HTR-8/SVneo (cell line): ENCODE results near the gene RPL36.
"Not testable (repeated sequence)": the region's sequence is repeated elsewhere in the genome, so short reads cannot be mapped to it uniquely, and the experiment has no call there.

Experiments used
- DNase-seq: peaks from one replicate; pipeline ENCODE4 v3.0.0; 2011; ENCODE audit warnings: low spot score, mixed read lengths; ENCODE audit not compliant: insufficient read length
- FAIRE-seq: peaks from 2 replicates; lab custom pipeline; 2011; peaks lifted over from hg19 to GRCh38; lab: Jason Lieb, UNC

The RPL36 gene

GRCh38 chr19:5700455-5701092 is 10.5 kb downstream of the RPL36 start:
- no peak for DNase-seq
- no peak for FAIRE-seq

- not testable (repeated sequence) for DNase-seq, FAIRE-seq
Observed at GRCh38 chr19:5702053-5702410, 11.9 kb downstream of the RPL36 start.

- FAIRE-seq (no peak), DNase-seq (no peak)
Observed at GRCh38 chr19:5703819-5704818, 14.0 kb downstream of the RPL36 start.

- no peak for DNase-seq
Observed at GRCh38 chr19:5705552-5705951, 15.5 kb downstream of the RPL36 start.

GRCh38 chr19:5706876-5707573 is 16.9 kb downstream of the RPL36 start:
- no peak for DNase-seq
- FAIRE-seq = no peak

More at GRCh38 chr19:5705552-5705951, 15.5 kb downstream of the RPL36 start:
- no peak for FAIRE-seq

GRCh38 chr19:5707576-5708575 is 17.8 kb downstream of the RPL36 start:
- DNase-seq (no peak), FAIRE-seq (no peak)

GRCh38 chr19:5711025-5711424 is 20.9 kb downstream of the RPL36 start:
- FAIRE-seq = no peak
- DNase-seq = no peak

- no peak for FAIRE-seq
- DNase-seq = no peak
Observed at GRCh38 chr19:5711713-5712161, 21.6 kb downstream of the RPL36 start.

GRCh38 chr19:5713228-5713627 is 23.1 kb downstream of the RPL36 start:
- no peak for DNase-seq
- no peak for FAIRE-seq

GRCh38 chr19:5714816-5715215 is 24.7 kb downstream of the RPL36 start:
- FAIRE-seq (no peak), DNase-seq (no peak)

- DNase-seq (no peak), FAIRE-seq (no peak)
Observed at GRCh38 chr19:5717215-5717935, 27.3 kb downstream of the RPL36 start.

- DNase-seq = no peak
- no peak for FAIRE-seq
Observed at GRCh38 chr19:5718037-5718578, 28.0 kb downstream of the RPL36 start.

GRCh38 chr19:5718579-5719273 is 28.6 kb downstream of the RPL36 start:
- FAIRE-seq = no peak
- peak; percentile 28 for DNase-seq

GRCh38 chr19:5719274-5719960 is 29.3 kb downstream of the RPL36 start:
- no peak for DNase-seq
- FAIRE-seq = no peak

GRCh38 chr19:5719961-5720790 is 30.1 kb downstream of the RPL36 start, which contains the start of the genes CATSPERD and LONP1:
TSS of gene CATSPERD (plus strand) at chr19:5720637. CDS start at chr19:5720738, 101 bp downstream.
TSS of gene LONP1 (minus strand) at chr19:5720146. CDS start at chr19:5720132, 14 bp downstream.
- DNase-seq (peak; percentile 98), FAIRE-seq (peak; percentile 95)

GRCh38 chr19:5727453-5728050 is 37.5 kb downstream of the RPL36 start:
- no peak for DNase-seq
- no peak for FAIRE-seq
